ENCODE measurements around the gene ELMO1. TPM values are rescaled to one million over a fixed set of nuclear protein-coding genes. Genes with fewer than 3 reads are reported as not detected.

ELMO1 gene
- total RNA-seq, 1 experiment from 2014 or later: 1.1 TPM

- peaks cover 17% of the 10 kb centered on the region for H3K27me3 ChIP-seq (ENCODE audit: insufficient read depth, low read length)
- DNase-seq (ENCODE audit: low read depth, low spot score): no peak
- intact Hi-C loops (cut with micrococcal nuclease): no loop called here
- RAD21 ChIA-PET (ENCODE audit: low non-redundant PET in 1 of 2, low total read pairs in 2 of 2, uncharacterized antibody in 2 of 2, unreplicated experiment in 2 of 2): no interaction called here
- H4K20me1 ChIP-seq (ENCODE audit: insufficient read depth): no peaks in the 10 kb centered on the region
- H3K9me2 ChIP-seq (ENCODE audit: insufficient read depth): no peaks in the 10 kb centered on the region
- CTCF ChIA-PET: no interaction called here
- ATAC-seq: no peak
- no peak overlapping the region for H3K27ac ChIP-seq (ENCODE audit: low read depth, low read length)
- no peak for TF ChIP-seq SIN3A (IDR thresholded peaks at IDR 0.05; ENCODE audit: low read depth)
- no peak for TF ChIP-seq POLR2AphosphoS5 (IDR thresholded peaks at IDR 0.05; ENCODE audit: low read depth, low read length)
- TF ChIP-seq ZNF274 (IDR thresholded peaks at IDR 0.05; ENCODE audit: low read depth, low read length): no peak
- TF ChIP-seq CTCF (IDR thresholded peaks at IDR 0.05 in 2 of 3, conservative IDR thresholded peaks at IDR 0.05 in 1 of 3; ENCODE audit: borderline replicate concordance in 1 of 3, insufficient read depth in 1 of 3, low read depth in 2 of 3, low read length in 2 of 3): no peak
- no peak for TF ChIP-seq ELF1 (IDR thresholded peaks at IDR 0.05; ENCODE audit: borderline replicate concordance, low read depth)
- no peak for TF ChIP-seq EGR1 (IDR thresholded peaks at IDR 0.05; ENCODE audit: low read depth)
- TF ChIP-seq CEBPB (IDR thresholded peaks at IDR 0.05; ENCODE audit: low read depth): no peak
- no peak for TF ChIP-seq ZBTB33 (IDR thresholded peaks at IDR 0.05; ENCODE audit: extremely low read depth, insufficient replicate concordance, low read length)
- no peak for TF ChIP-seq RAD21 (IDR thresholded peaks at IDR 0.05; ENCODE audit: low read depth)
- no peak for TF ChIP-seq SP1 (IDR thresholded peaks at IDR 0.05; ENCODE audit: low read depth)
- TF ChIP-seq ZFX (IDR thresholded peaks at IDR 0.05): no peak
- TF ChIP-seq POLR2A (IDR thresholded peaks at IDR 0.05; ENCODE audit: borderline replicate concordance, extremely low read depth, insufficient read depth, insufficient read length): no peak
- no peak for TF ChIP-seq TCF7L2 (IDR thresholded peaks at IDR 0.05; ENCODE audit: borderline replicate concordance, extremely low read depth, insufficient read depth, insufficient read length)
- TF ChIP-seq MAX (IDR thresholded peaks at IDR 0.05): no peak
- no peak for TF ChIP-seq FOSL1 (IDR thresholded peaks at IDR 0.05; ENCODE audit: low read depth)
- no peaks in the 10 kb centered on the region for H3K36me3 ChIP-seq (ENCODE audit: control insufficient read depth in 1 of 2, insufficient read depth in 2 of 2, low read length in 2 of 2)
- H2AFZ ChIP-seq (ENCODE audit: low read depth, low read length, poor library complexity, severe bottlenecking): no peak overlapping the region
- BruUV-seq (replicated peaks): no TSS peak
- no peak overlapping the region for H3K4me3 ChIP-seq (replicated peaks in 1 of 2; ENCODE audit: low read depth in 1 of 2, low read length in 2 of 2)
- H3K79me2 ChIP-seq (ENCODE audit: insufficient read depth, low read length): no peaks in the 10 kb centered on the region
- POLR2A ChIA-PET: no interaction called here
- H3K4me1 ChIP-seq (ENCODE audit: control insufficient read depth in 1 of 2, insufficient read depth in 2 of 2, low read length in 2 of 2): no peaks in the 10 kb centered on the region
- H3K9ac ChIP-seq (ENCODE audit: low read length): no peak overlapping the region
- H3K9me3 ChIP-seq (ENCODE audit: control insufficient read depth in 1 of 2, insufficient read depth in 1 of 2, low read depth in 1 of 2, low read length in 2 of 2): no peaks in the 10 kb centered on the region
- H3K4me2 ChIP-seq (ENCODE audit: low read length): no peak overlapping the region
These were observed 28.3 kb upstream of the ELMO1 start for GRCh38 chr7:37476881-37477450.
